GM23338 (cell line): ENCODE results near the gene PNLIPRP2. TPM values are rescaled to one million over a fixed set of nuclear protein-coding genes. Genes with fewer than 3 reads are reported as not detected.

Experiments used
- ATAC-seq: fragments of 200-7000 bp; cut with Tn5 transposase; 3 replicates; pipeline ENCODE4 v1.9.1; 2020
- DNase-seq: peaks from one replicate; pipeline ENCODE4 v3.0.0-alpha.2; 2015; ENCODE audit warnings: low spot score
- H2AFZ ChIP-seq: fragments of 200-600 bp; sonication (generic); 2 replicates; pipeline ENCODE4 v1.8.0; 2016; ENCODE audit warnings: antibody characterized with exemption, mild to moderate bottlenecking, moderate library complexity
- H3F3A ChIP-seq: fragments of 200-600 bp; sonication (generic); replicated peaks from 2 replicates; pipeline ENCODE4 v1.8.0; 2017; ENCODE audit warnings: antibody characterized with exemption, mixed run types, low read depth
- H3K27ac ChIP-seq: fragments of 200-600 bp; sonication (generic); 2 replicates; pipeline ENCODE4 v1.6.1; 2016; ENCODE audit warnings: low read depth
- H3K27me3 ChIP-seq: fragments of 200-600 bp; sonication (generic); 2 replicates; pipeline ENCODE4 v1.8.0; 2016; ENCODE audit warnings: mild to moderate bottlenecking, mixed run types, moderate library complexity; ENCODE audit not compliant: insufficient read depth
- H3K36me3 ChIP-seq: fragments of 200-600 bp; sonication (generic); 2 replicates; pipeline ENCODE4 v1.8.0; 2016; ENCODE audit warnings: mild to moderate bottlenecking; ENCODE audit not compliant: insufficient read depth
- H3K4me1 ChIP-seq: fragments of 200-600 bp; sonication (generic); 2 replicates; pipeline ENCODE4 v1.8.0; 2016; ENCODE audit warnings: mild to moderate bottlenecking, moderate library complexity; ENCODE audit not compliant: insufficient read depth
- H3K4me2 ChIP-seq: fragments of 200-600 bp; sonication (generic); 2 replicates; pipeline ENCODE4 v1.7.1; 2017; ENCODE audit warnings: mixed run types
- H3K4me3 ChIP-seq: fragments of 200-600 bp; sonication (generic); 2 replicates; pipeline ENCODE4 v1.6.1; 2016; ENCODE audit warnings: mixed run types
- H3K79me2 ChIP-seq: fragments of 200-600 bp; sonication (generic); replicated peaks from 2 replicates; pipeline ENCODE4 v1.8.0; 2017; ENCODE audit warnings: mild to moderate bottlenecking; ENCODE audit not compliant: insufficient read depth
- H3K9me2 ChIP-seq: fragments of 200-600 bp; sonication (generic); 2 replicates; pipeline ENCODE4 v1.8.0; 2017; ENCODE audit not compliant: insufficient read depth
- H4K20me1 ChIP-seq: fragments of 200-600 bp; sonication (generic); replicated peaks from 2 replicates; pipeline ENCODE4 v1.8.0; 2017; ENCODE audit warnings: mild to moderate bottlenecking; ENCODE audit not compliant: insufficient read depth
- H3K27ac Mint-ChIP-seq: 2 replicates; pipeline ENCODE4 v1.8.0; 2020; ENCODE audit warnings: inconsistent platforms, mild to moderate bottlenecking, moderate library complexity, mixed read lengths
- H3K27me3 Mint-ChIP-seq: 3 replicates; pipeline ENCODE4 v1.8.0; 2022; ENCODE audit warnings: low read depth, mild to moderate bottlenecking, moderate library complexity, mixed read lengths, inconsistent platforms; ENCODE audit not compliant: insufficient read depth, poor library complexity
- H3K36me3 Mint-ChIP-seq: 3 replicates; pipeline ENCODE4 v1.8.0; 2021; ENCODE audit warnings: low read depth, mild to moderate bottlenecking, inconsistent platforms, moderate library complexity, mixed read lengths
- H3K4me1 Mint-ChIP-seq: 3 replicates; pipeline ENCODE4 v1.8.0; 2020; ENCODE audit warnings: mild to moderate bottlenecking, inconsistent platforms, mixed read lengths
- H3K4me3 Mint-ChIP-seq: 3 replicates; pipeline ENCODE4 v1.8.0; 2021; ENCODE audit warnings: moderate library complexity, mild to moderate bottlenecking, inconsistent platforms, mixed read lengths
- H3K9me3 Mint-ChIP-seq: 3 replicates; pipeline ENCODE4 v1.8.0; 2020; ENCODE audit warnings: moderate library complexity, mild to moderate bottlenecking, inconsistent platforms, mixed read lengths
- CREB1 ChIP-seq: fragments of 250-450 bp; sonication (Bioruptor Pico); IDR thresholded peaks from 2 replicates; pipeline ENCODE4 v1.5.0; 2020; ENCODE audit warnings: low read depth, mild to moderate bottlenecking, moderate library complexity
- EZH2 ChIP-seq: fragments of 200-600 bp; sonication (generic); IDR thresholded peaks from one replicate; pipeline ENCODE4 v1.8.0; 2017; ENCODE audit warnings: antibody characterized with exemption, mild to moderate bottlenecking, low read depth; ENCODE audit not compliant: unreplicated experiment
- EZH2phosphoT487 ChIP-seq: fragments of 200-600 bp; sonication (generic); IDR thresholded peaks from one replicate; pipeline ENCODE4 v1.8.1; 2018; ENCODE audit warnings: antibody characterized with exemption; ENCODE audit not compliant: unreplicated experiment
- JUNB ChIP-seq: IDR thresholded peaks from one replicate; pipeline ENCODE4 v1.6.1; 2016; ENCODE audit warnings: antibody characterized with exemption; ENCODE audit not compliant: unreplicated experiment
- NANOG ChIP-seq: IDR thresholded peaks from 2 replicates; pipeline ENCODE4 v1.6.1; 2016; ENCODE audit warnings: antibody characterized with exemption, borderline replicate concordance
- POLR2AphosphoS5 ChIP-seq: IDR thresholded peaks from 2 replicates; pipeline ENCODE4 v1.6.1; 2016; ENCODE audit warnings: antibody characterized with exemption, low read depth
- STAT1 ChIP-seq: IDR thresholded peaks from one replicate; pipeline ENCODE4 v1.6.1; 2016; ENCODE audit warnings: antibody characterized with exemption; ENCODE audit not compliant: unreplicated experiment
- ZNF114 ChIP-seq: fragments of 250-450 bp; sonication (Bioruptor Pico); IDR thresholded peaks from 2 replicates; pipeline ENCODE4 v1.5.0; 2020; ENCODE audit warnings: mild to moderate bottlenecking, moderate library complexity
- ZNF462 ChIP-seq: fragments of 250-450 bp; sonication (Bioruptor Pico); IDR thresholded peaks from 2 replicates; pipeline ENCODE4 v1.5.0; 2020; ENCODE audit warnings: mild to moderate bottlenecking, moderate library complexity
- polyA plus RNA-seq: library from polyadenylated mRNA; unstranded; fragments of >200 nt; fragmentation: Nextera tagmentation; extraction: Ambion mirVana; gene quantifications from 2 replicates; pipeline ENCODE4 v1.2.1, GENCODE V29; 2016
- total RNA-seq: library from RNA; depleted of rRNA; stranded (reverse); fragments of >200 nt; shearing (Covaris generic); gene quantifications from 2 replicates; pipeline ENCODE4 v1.2.3, GENCODE V29; 2014
- TF ChIP-seq, protein P1 (sequence below): IDR thresholded peaks from 2 replicates; pipeline ENCODE4 v1.6.1; 2016; ENCODE audit warnings: antibody characterized with exemption

The PNLIPRP2 gene
- total and polyA plus RNA-seq, 2 experiments from 2014 or later, result 0.24 TPM; not detected in 1

GRCh38 chr10:116634126-116634975, 13.6 kb downstream of the PNLIPRP2 start:
- no peak overlapping the region for H3K27ac ChIP-seq
- no peak overlapping the region for H3K4me3 ChIP-seq
- H3K9me3 Mint-ChIP-seq, result no peaks in the 10 kb centered on the region; the same call in 2 of the 3 replicates
- no peaks in the 10 kb centered on the region for H4K20me1 ChIP-seq
- TF ChIP-seq, protein P1, sequence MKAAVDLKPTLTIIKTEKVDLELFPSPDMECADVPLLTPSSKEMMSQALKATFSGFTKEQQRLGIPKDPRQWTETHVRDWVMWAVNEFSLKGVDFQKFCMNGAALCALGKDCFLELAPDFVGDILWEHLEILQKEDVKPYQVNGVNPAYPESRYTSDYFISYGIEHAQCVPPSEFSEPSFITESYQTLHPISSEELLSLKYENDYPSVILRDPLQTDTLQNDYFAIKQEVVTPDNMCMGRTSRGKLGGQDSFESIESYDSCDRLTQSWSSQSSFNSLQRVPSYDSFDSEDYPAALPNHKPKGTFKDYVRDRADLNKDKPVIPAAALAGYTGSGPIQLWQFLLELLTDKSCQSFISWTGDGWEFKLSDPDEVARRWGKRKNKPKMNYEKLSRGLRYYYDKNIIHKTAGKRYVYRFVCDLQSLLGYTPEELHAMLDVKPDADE, result no peak
- no peak for TF ChIP-seq POLR2AphosphoS5
- TF ChIP-seq EZH2, result no peak
- no peak for TF ChIP-seq EZH2phosphoT487
- TF ChIP-seq STAT1, result no peak
- H3F3A ChIP-seq, result 0 out of 2 replicates have a peak, but pooled peaks cover 2% of the 10 kb centered on the region
- H3K36me3 ChIP-seq, result no peaks in the 10 kb centered on the region
- ATAC-seq (no peak), DNase-seq (no peak)
- no peaks in the 10 kb centered on the region for H3K36me3 Mint-ChIP-seq
- H3K9me2 ChIP-seq, result no peaks in the 10 kb centered on the region
- no peaks in the 10 kb centered on the region for H3K27me3 Mint-ChIP-seq
- peak overlapping the region; percentile 95 for H2AFZ ChIP-seq
- no peak overlapping the region for H3K4me3 Mint-ChIP-seq
- H3K4me1 Mint-ChIP-seq, result no peaks in the 10 kb centered on the region
- H3K4me2 ChIP-seq, result no peak overlapping the region
- H3K27me3 ChIP-seq, result no peaks in the 10 kb centered on the region
- H3K4me1 ChIP-seq, result no peaks in the 10 kb centered on the region
- no peaks in the 10 kb centered on the region for H3K79me2 ChIP-seq
- H3K27ac Mint-ChIP-seq, result no peak overlapping the region

- Histone ChIP-seq H3K4me2 (no peak overlapping the region), H2AFZ (no peak overlapping the region; the same call in 1 of the 2 replicates), H3K36me3 (no peaks in the 10 kb centered on the region), H3F3A (0 out of 2 replicates have a peak, but pooled peaks cover 2% of the 10 kb centered on the region), H3K79me2 (no peaks in the 10 kb centered on the region), H3K27me3 (no peaks in the 10 kb centered on the region), H3K4me3 (no peak overlapping the region), H3K9me2 (no peaks in the 10 kb centered on the region), H4K20me1 (no peaks in the 10 kb centered on the region), H3K4me1 (no peaks in the 10 kb centered on the region), H3K27ac (no peak overlapping the region)
- DNase-seq (no peak), ATAC-seq (no peak)
- Mint-ChIP-seq H3K36me3 (no peaks in the 10 kb centered on the region), H3K9me3 (no peaks in the 10 kb centered on the region), H3K27ac (no peak overlapping the region), H3K4me3 (no peak overlapping the region), H3K4me1 (no peaks in the 10 kb centered on the region), H3K27me3 (no peaks in the 10 kb centered on the region)
- TF ChIP-seq CREB1 (CRISPR knock-in tag) (no peak), EZH2 (no peak), STAT1 (no peak), EZH2phosphoT487 (no peak), JUNB (no peak), NANOG (no peak), ZNF114 (CRISPR knock-in tag) (no peak), ZNF462 (CRISPR knock-in tag) (no peak)
These were observed 15.6 kb downstream of the PNLIPRP2 start for GRCh38 chr10:116636385-116636784.
